Thoracic aorta (tissue), 2 donors: ENCODE results near the gene CBL. TPM values are rescaled to one million over a fixed set of nuclear protein-coding genes. Genes with fewer than 3 reads are reported as not detected.
"Not testable (repeated sequence)": the region's sequence is repeated elsewhere in the genome, so short reads cannot be mapped to it uniquely, and the experiment has no call there.

ENCODE experiments used
- ATAC-seq: fragments of 150-250 bp; one replicate; pipeline ENCODE4 v1.8.0; 2017; ENCODE audit warnings: low read depth; ENCODE audit not compliant: insufficient number of reproducible peaks, low FRiP score
- DNase-seq: peaks from one replicate; pipeline ENCODE4 v3.0.0-alpha.2; 2020; ENCODE audit warnings: low spot score
- H3K27ac ChIP-seq, 2 donors: fragments of 200-600 bp; sonication (generic); 1 replicate in 1 of 2; 2 replicates in 1 of 2; pipeline ENCODE4 v1.5.1; 2016; ENCODE audit warnings: mild to moderate bottlenecking in 2 of 2, moderate library complexity in 2 of 2
- H3K27me3 ChIP-seq: fragments of 200-600 bp; sonication (generic); replicated peaks from 2 replicates; pipeline ENCODE4 v1.6.0; 2016; ENCODE audit warnings: mild to moderate bottlenecking; ENCODE audit not compliant: insufficient read depth
- H3K36me3 ChIP-seq: fragments of 200-600 bp; sonication (generic); one replicate; pipeline ENCODE4 v1.5.1; 2016
- H3K4me1 ChIP-seq, 2 donors: fragments of 200-600 bp; sonication (generic); 1 replicate in 1 of 2; 2 replicates in 1 of 2; pipeline versions ENCODE4 v1.5.1 to v1.6.0; 2016; ENCODE audit warnings: low read depth in 2 of 2, mild to moderate bottlenecking in 1 of 2; ENCODE audit not compliant: control insufficient read depth in 1 of 2
- H3K4me3 ChIP-seq: fragments of 200-600 bp; sonication (generic); 2 replicates; pipeline ENCODE4 v1.5.1; 2016; ENCODE audit warnings: mild to moderate bottlenecking
- H3K9me3 ChIP-seq: fragments of 200-600 bp; sonication (generic); 2 replicates; pipeline ENCODE4 v1.5.1; 2016
- CTCF ChIP-seq: fragments of 200-600 bp; sonication (generic); IDR thresholded peaks from one replicate; pipeline ENCODE4 v1.5.1; 2019; ENCODE audit warnings: antibody characterized with exemption
- total RNA-seq, 2 donors: library from RNA; depleted of rRNA; stranded (reverse); fragments of >200 nt; gene quantifications; one replicate each; pipeline versions ENCODE4 v1.1.0 to v1.2.3, GENCODE V29; 2016

The CBL gene
- total RNA-seq, 2 donors from 2014 or later, result 21.0 to 23.2 TPM

GRCh38 chr11:119218141-119218878 lies 12.2 kb downstream of the CBL start:
- no peak for DNase-seq
- H3K9me3 ChIP-seq, result no peaks in the 10 kb centered on the region
- no peaks in the 10 kb centered on the region for H3K36me3 ChIP-seq
- ATAC-seq, result no peak
- H3K27ac ChIP-seq, result no peak overlapping the region
- TF ChIP-seq CTCF, result no peak
- H3K27me3 ChIP-seq, result no peaks in the 10 kb centered on the region
- H3K4me3 ChIP-seq, result no peak overlapping the region
- peaks cover 10 to 14% of the 10 kb centered on the region in 2 donors for H3K4me1 ChIP-seq

GRCh38 chr11:119222308-119222707 lies 16.2 kb downstream of the CBL start:
- no peak for TF ChIP-seq CTCF
- no peaks in the 10 kb centered on the region for H3K36me3 ChIP-seq
- H3K27me3 ChIP-seq, result no peaks in the 10 kb centered on the region
- H3K4me3 ChIP-seq, result no peak overlapping the region
- H3K4me1 ChIP-seq, result peaks cover 10 to 14% of the 10 kb centered on the region in 2 donors
- no peak overlapping the region for H3K27ac ChIP-seq
- no peak for DNase-seq
- ATAC-seq, result no peak
- no peaks in the 10 kb centered on the region for H3K9me3 ChIP-seq

- H3K4me1 ChIP-seq, result peaks cover 10 to 14% of the 10 kb centered on the region in 2 donors
- H3K4me3 ChIP-seq, result no peak overlapping the region
- H3K9me3 ChIP-seq, result no peaks in the 10 kb centered on the region
- ATAC-seq (no peak), DNase-seq (no peak)
- H3K27me3 ChIP-seq, result no peaks in the 10 kb centered on the region
- H3K36me3 ChIP-seq, result no peaks in the 10 kb centered on the region
- no peak for TF ChIP-seq CTCF
- peak overlapping the region in 1 of 2 donors; percentile 42 for H3K27ac ChIP-seq
These were observed 16.8 kb downstream of the CBL start for GRCh38 chr11:119222891-119223290.

DNA sequence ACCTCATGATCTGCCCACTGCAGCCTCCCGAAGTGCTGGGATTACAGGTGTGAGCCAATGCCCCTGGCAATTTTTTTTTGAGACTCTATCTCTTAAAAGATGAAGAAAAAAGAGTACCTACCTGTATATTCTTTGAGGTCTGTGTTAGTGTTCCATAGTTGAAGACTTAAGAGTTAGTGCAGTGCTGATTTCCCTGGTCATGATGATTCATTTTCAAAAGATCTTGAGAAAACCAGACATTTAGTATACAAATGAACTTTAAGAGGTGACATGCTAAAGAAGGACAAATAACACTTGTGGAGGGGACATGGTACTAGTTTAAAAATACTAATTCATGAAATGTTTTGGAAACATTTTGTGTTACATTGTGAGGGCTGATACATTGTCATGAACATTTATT lies 17.7 kb downstream of the CBL start:
- Histone ChIP-seq H3K27ac (no peak overlapping the region), H3K27me3 (no peaks in the 10 kb centered on the region), H3K36me3 (no peaks in the 10 kb centered on the region), H3K9me3 (no peaks in the 10 kb centered on the region), H3K4me3 (no peak overlapping the region), H3K4me1 (peaks cover 10 to 14% of the 10 kb centered on the region in 2 donors)
- no peak for TF ChIP-seq CTCF
- DNase-seq (no peak), ATAC-seq (no peak)

GRCh38 chr11:119228535-119229287 lies 22.6 kb downstream of the CBL start:
- not testable (repeated sequence) for H3K9me3 ChIP-seq, ATAC-seq, H3K27ac ChIP-seq, H3K4me3 ChIP-seq, DNase-seq, H3K4me1 ChIP-seq, H3K27me3 ChIP-seq, H3K36me3 ChIP-seq
